Neural cell (in vitro differentiated cells): ENCODE data around the gene DCTN5. TPM values are rescaled to one million over a fixed set of nuclear protein-coding genes. Genes with fewer than 3 reads are reported as not detected.

Experiments used
- H2AFZ ChIP-seq: fragments of 200-600, 300-800 bp; sonication (generic), shearing (Covaris generic); 2 replicates; pipeline ENCODE4 v1.6.0; 2014; ENCODE audit warnings: low read depth, mild to moderate bottlenecking, antibody characterized with exemption, low read length, moderate library complexity
- H3F3A ChIP-seq: fragments of 200-600 bp; shearing (Covaris generic); 2 replicates; pipeline ENCODE4 v1.6.1; 2016; ENCODE audit warnings: mild to moderate bottlenecking, moderate library complexity, mixed read lengths, antibody characterized with exemption, low read length; ENCODE audit not compliant: insufficient read depth, poor library complexity, severe bottlenecking
- H3K27ac ChIP-seq: fragments of 200-600, 300-800 bp; sonication (generic), shearing (Covaris generic); 2 replicates; pipeline ENCODE4 v1.5.1; 2014; ENCODE audit warnings: mild to moderate bottlenecking, low read length, moderate library complexity
- H3K27me3 ChIP-seq: fragments of 300-800, 200-600 bp; sonication (generic), shearing (Covaris generic); 2 replicates; pipeline ENCODE4 v1.6.0; 2014; ENCODE audit warnings: mild to moderate bottlenecking, low read depth, low read length, moderate library complexity; ENCODE audit not compliant: insufficient read depth
- H3K36me3 ChIP-seq: fragments of 300-800, 200-600 bp; sonication (generic), shearing (Covaris generic); 2 replicates; pipeline ENCODE4 v1.5.1; 2014; ENCODE audit warnings: mild to moderate bottlenecking, antibody characterized with exemption, low read length, moderate library complexity; ENCODE audit not compliant: insufficient read depth
- H3K4me2 ChIP-seq: fragments of 300-800, 200-600 bp; sonication (generic), shearing (Covaris generic); 2 replicates; pipeline ENCODE4 v1.6.0; 2014; ENCODE audit warnings: mild to moderate bottlenecking, low read length
- H3K4me3 ChIP-seq: fragments of 300-800, 200-600 bp; sonication (generic), shearing (Covaris generic); 2 replicates; pipeline ENCODE4 v1.5.1; 2014; ENCODE audit warnings: mild to moderate bottlenecking, low read length, moderate library complexity
- H3K79me2 ChIP-seq: fragments of 200-600 bp; shearing (Covaris generic); replicated peaks from 2 replicates; pipeline ENCODE4 v1.6.0; 2014; ENCODE audit warnings: mild to moderate bottlenecking, low read length, moderate library complexity; ENCODE audit not compliant: insufficient read depth
- H3K9ac ChIP-seq: fragments of 300-800, 200-600 bp; sonication (generic), shearing (Covaris generic); 2 replicates; pipeline ENCODE4 v1.6.1; 2016; ENCODE audit warnings: mild to moderate bottlenecking, low read length, mixed read lengths
- H3K9me2 ChIP-seq: fragments of 200-600 bp; shearing (Covaris generic); 2 replicates; pipeline ENCODE4 v1.6.1; 2016; ENCODE audit warnings: mild to moderate bottlenecking, low read length, mixed read lengths; ENCODE audit not compliant: insufficient read depth
- H3K9me3 ChIP-seq: fragments of 200-600, 300-800 bp; sonication (generic), shearing (Covaris generic); 2 replicates; pipeline ENCODE4 v1.6.1; 2016; ENCODE audit warnings: mild to moderate bottlenecking, mixed run types, low read length, moderate library complexity, mixed read lengths
- H4K20me1 ChIP-seq: fragments of 200-600 bp; shearing (Covaris generic); 2 replicates; pipeline ENCODE4 v1.6.1; 2016; ENCODE audit warnings: mild to moderate bottlenecking, mixed run types; ENCODE audit not compliant: insufficient read depth
- CTCF ChIP-seq: fragments of 450-650 bp; IDR thresholded peaks from 2 replicates; pipeline ENCODE4 v1.5.1; 2014; ENCODE audit warnings: antibody characterized with exemption, mild to moderate bottlenecking, moderate library complexity; ENCODE audit not compliant: poor library complexity, severe bottlenecking
- EP300 ChIP-seq: fragments of 450-650 bp; conservative IDR thresholded peaks from 2 replicates; pipeline ENCODE4 v1.6.1; 2014; ENCODE audit warnings: antibody characterized with exemption, mild to moderate bottlenecking, moderate library complexity; ENCODE audit not compliant: poor library complexity, severe bottlenecking
- EZH2 ChIP-seq: fragments of 200-600, 300-800 bp; shearing (Covaris generic), sonication (generic); IDR thresholded peaks from 2 replicates; pipeline ENCODE4 v1.6.1; 2014; ENCODE audit warnings: antibody characterized with exemption, low read length, borderline replicate concordance, mild to moderate bottlenecking; ENCODE audit not compliant: insufficient read depth, poor library complexity, severe bottlenecking
- MXI1 ChIP-seq: fragments of 450-650 bp; conservative IDR thresholded peaks from 2 replicates; pipeline ENCODE4 v1.6.1; 2014; ENCODE audit warnings: antibody characterized with exemption, mild to moderate bottlenecking; ENCODE audit not compliant: poor library complexity, severe bottlenecking
- POLR2AphosphoS5 ChIP-seq: IDR thresholded peaks from 2 replicates; pipeline ENCODE4 v1.6.1; 2012
- RAD21 ChIP-seq: fragments of 450-650 bp; conservative IDR thresholded peaks from 2 replicates; pipeline ENCODE4 v1.6.1; 2014; ENCODE audit warnings: antibody characterized with exemption, mild to moderate bottlenecking, moderate library complexity
- REST ChIP-seq: IDR thresholded peaks from 2 replicates; pipeline ENCODE4 v1.6.1; 2012; ENCODE audit warnings: borderline replicate concordance
- SMC3 ChIP-seq: fragments of 450-650 bp; conservative IDR thresholded peaks from 2 replicates; pipeline ENCODE4 v1.6.1; 2014; ENCODE audit warnings: antibody characterized with exemption, mild to moderate bottlenecking, moderate library complexity; ENCODE audit not compliant: poor library complexity
- TAF1 ChIP-seq: IDR thresholded peaks from 2 replicates; pipeline ENCODE4 v1.6.1; 2012; ENCODE audit warnings: low read depth
- polyA plus RNA-seq: library from polyadenylated mRNA; depleted of rRNA; stranded (reverse); fragments of >200 nt; gene quantifications from 2 replicates; pipeline ENCODE4 v1.2.3, GENCODE V29; 2014

Gene DCTN5
- polyA plus RNA-seq, 1 donor from 2014 or later, result 65.8 TPM

- H3K36me3 ChIP-seq, result no peaks in the 10 kb centered on the region
Measured at GRCh38 chr16:23724096-23724784, 83.0 kb downstream of the DCTN5 start.

GRCh38 chr16:23724785-23725131 is 83.5 kb downstream of the DCTN5 start:
- H3F3A ChIP-seq, result no peaks in the 10 kb centered on the region
- H3K9ac ChIP-seq, result no peak overlapping the region
- H2AFZ ChIP-seq, result no peak overlapping the region
- no peak overlapping the region for H3K4me3 ChIP-seq
- H3K27me3 ChIP-seq, result no peaks in the 10 kb centered on the region
- H3K9me3 ChIP-seq, result no peaks in the 10 kb centered on the region
- no peaks in the 10 kb centered on the region for H3K36me3 ChIP-seq
- H3K27ac ChIP-seq, result no peak overlapping the region
- H3K9me2 ChIP-seq, result no peaks in the 10 kb centered on the region
- H3K79me2 ChIP-seq, result no peaks in the 10 kb centered on the region
- no peaks in the 10 kb centered on the region for H4K20me1 ChIP-seq
- no peak overlapping the region for H3K4me2 ChIP-seq
- TF ChIP-seq CTCF (no peak), TAF1 (no peak), EZH2 (no peak), REST (no peak), SMC3 (no peak)

More at GRCh38 chr16:23724096-23724784, 83.0 kb downstream of the DCTN5 start:
- H3K9me2 ChIP-seq, result no peaks in the 10 kb centered on the region
- H3K4me2 ChIP-seq, result no peak overlapping the region
- no peak overlapping the region for H3K27ac ChIP-seq
- H3K4me3 ChIP-seq, result no peak overlapping the region
- no peaks in the 10 kb centered on the region for H3K27me3 ChIP-seq
- H4K20me1 ChIP-seq, result no peaks in the 10 kb centered on the region
- no peak overlapping the region for H3K9ac ChIP-seq
- TF ChIP-seq TAF1 (no peak), MXI1 (no peak), EZH2 (no peak), CTCF (no peak), POLR2AphosphoS5 (no peak), SMC3 (no peak), REST (no peak), EP300 (no peak), RAD21 (no peak)
- H3K9me3 ChIP-seq, result no peaks in the 10 kb centered on the region
- H3K79me2 ChIP-seq, result no peaks in the 10 kb centered on the region
- H3F3A ChIP-seq, result no peaks in the 10 kb centered on the region
- no peak overlapping the region for H2AFZ ChIP-seq
